Measurements from ENCODE around the gene WNT1. TPM values are rescaled to one million over a fixed set of nuclear protein-coding genes. Genes with fewer than 3 reads are reported as not detected.

Gene WNT1
- total RNA-seq, 4 donors from 2014 or later = not detected

DNA sequence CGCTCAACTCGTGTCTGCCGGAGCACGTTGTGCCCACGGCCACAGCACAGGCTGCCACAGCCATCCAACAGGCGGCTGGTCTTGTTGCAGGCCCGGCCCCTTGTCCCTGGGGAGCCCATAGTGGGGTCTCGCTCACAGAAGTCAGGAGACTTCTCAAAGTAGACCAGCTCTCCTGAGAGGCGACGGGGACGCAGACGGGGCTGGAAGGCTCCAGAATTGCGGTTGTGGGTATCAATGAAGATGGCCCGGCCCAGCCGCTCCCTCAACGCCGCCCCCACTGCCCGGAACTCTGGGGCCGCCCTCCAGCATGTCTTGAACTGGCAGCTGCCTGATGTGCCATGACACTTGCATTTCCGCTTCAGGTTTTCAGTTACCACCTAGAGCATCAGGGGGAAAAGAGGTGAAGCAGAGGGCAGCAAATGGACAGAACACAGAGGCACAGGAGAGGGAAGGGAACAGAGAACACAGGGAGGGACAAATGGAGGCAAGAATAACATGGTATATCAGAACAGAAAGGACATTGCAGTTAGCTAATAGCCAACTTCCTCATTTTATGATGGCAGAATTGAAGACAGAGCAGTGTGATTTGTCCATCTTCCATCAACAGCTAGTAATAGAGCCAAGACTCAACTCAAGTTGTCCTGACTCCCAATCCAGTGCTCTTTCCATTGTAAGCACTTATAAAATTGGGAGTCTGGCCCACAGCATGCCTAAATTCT, 11.8 kb upstream of the WNT1 start:
- Histone ChIP-seq H3K27ac (no peak overlapping the region), H3K27me3 (peaks cover 12 to 14% of the 10 kb centered on the region in 2 donors), H3K4me3 (no peak overlapping the region), H3K36me3 (no peaks in the 10 kb centered on the region), H3K9me3 (no peaks in the 10 kb centered on the region), H3K4me1 (peaks cover 0 to 3% of the 10 kb centered on the region in 2 donors)
- intact Hi-C loops (cut with DNase I; ENCODE audit: low total_unique reads) = no loop called here
- no peak for TF ChIP-seq CTCF (IDR thresholded peaks at IDR 0.05)
- TF ChIP-seq POLR2A (IDR thresholded peaks at IDR 0.05) = no peak
- no peak for DNase-seq

DNA sequence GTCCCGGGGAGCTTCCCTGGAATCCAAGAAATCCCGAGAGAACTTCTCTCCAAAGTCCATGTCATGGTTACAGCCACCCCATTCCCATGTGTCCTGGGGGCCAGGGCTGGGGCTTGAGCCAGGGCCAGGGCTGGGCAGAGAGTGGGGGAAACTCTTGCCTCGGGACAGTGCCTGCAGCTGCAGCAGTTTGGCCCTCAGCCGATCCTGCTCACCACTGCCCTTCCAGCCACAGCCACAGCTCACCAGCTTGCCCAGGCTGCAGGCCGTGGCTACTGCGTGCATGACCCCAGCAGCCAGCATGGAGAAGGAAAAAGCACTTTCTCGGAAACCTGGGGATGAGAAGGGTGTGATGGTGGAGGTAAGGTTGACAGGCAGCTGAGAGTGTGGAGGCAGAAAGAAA, 10.1 kb upstream of the WNT1 start:
- no peak for TF ChIP-seq CTCF (IDR thresholded peaks at IDR 0.05)
- TF ChIP-seq POLR2A (IDR thresholded peaks at IDR 0.05) = no peak
- intact Hi-C loops (cut with DNase I; ENCODE audit: low total_unique reads) = no loop called here
- no peaks in the 10 kb centered on the region for H3K36me3 ChIP-seq
- DNase-seq = no peak
- no peak overlapping the region for H3K4me3 ChIP-seq
- peaks cover 0 to 7% of the 10 kb centered on the region in 2 donors for H3K4me1 ChIP-seq
- H3K27me3 ChIP-seq = peaks cover 20 to 24% of the 10 kb centered on the region in 2 donors
- H3K27ac ChIP-seq = no peak overlapping the region
- H3K9me3 ChIP-seq = no peaks in the 10 kb centered on the region

DNA sequence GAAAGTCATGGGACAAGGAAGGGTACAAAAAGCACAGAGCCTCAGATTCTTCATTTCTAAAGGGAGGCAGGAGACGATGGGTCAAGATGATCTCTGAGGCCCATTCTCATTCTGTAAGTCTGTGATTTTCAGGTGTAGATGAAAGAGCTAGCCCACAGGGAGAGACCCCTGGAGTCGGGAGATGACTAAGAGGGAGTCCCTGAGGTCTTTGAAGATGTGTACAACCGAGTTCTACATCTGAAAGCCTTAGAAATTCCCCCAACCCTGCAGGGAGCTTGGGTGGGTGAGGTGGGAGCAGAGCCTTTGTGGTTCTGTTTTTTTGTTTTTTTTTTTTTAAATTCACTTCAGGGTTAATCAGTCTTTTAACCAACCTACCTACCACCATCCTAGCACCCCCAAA, 9.7 kb upstream of the WNT1 start:
- TF ChIP-seq CTCF (IDR thresholded peaks at IDR 0.05) = no peak
- TF ChIP-seq POLR2A (IDR thresholded peaks at IDR 0.05) = no peak
- H3K4me1 ChIP-seq = peaks cover 0 to 7% of the 10 kb centered on the region in 2 donors
- H3K9me3 ChIP-seq = no peaks in the 10 kb centered on the region
- no peak for DNase-seq
- no peak overlapping the region for H3K27ac ChIP-seq
- peaks cover 21 to 25% of the 10 kb centered on the region in 2 donors for H3K27me3 ChIP-seq
- H3K4me3 ChIP-seq = no peak overlapping the region
- no peaks in the 10 kb centered on the region for H3K36me3 ChIP-seq
- intact Hi-C loops (cut with DNase I; ENCODE audit: low total_unique reads) = no loop called here

- TF ChIP-seq CTCF (IDR thresholded peaks at IDR 0.05) (no peak), POLR2A (IDR thresholded peaks at IDR 0.05) (no peak)
- Histone ChIP-seq H3K4me3 (no peak overlapping the region), H3K9me3 (no peaks in the 10 kb centered on the region), H3K27me3 (peaks cover 21 to 25% of the 10 kb centered on the region in 2 donors), H3K27ac (no peak overlapping the region), H3K4me1 (peaks cover 0 to 7% of the 10 kb centered on the region in 2 donors), H3K36me3 (no peaks in the 10 kb centered on the region)
- intact Hi-C loops (cut with DNase I; ENCODE audit: low total_unique reads) = no loop called here
- no peak for DNase-seq
Observed at GRCh38 chr12:48969160-48969771, 8.9 kb upstream of the WNT1 start.
